HepG2 (cell line): ENCODE measurements around the gene GSS. TPM values are rescaled to one million over a fixed set of nuclear protein-coding genes. Genes with fewer than 3 reads are reported as not detected.

Experiments used
- ATAC-seq: fragments of 200-7000 bp; cut with Tn5 transposase; 3 replicates; pipeline ENCODE4 v1.9.1; 2020; ENCODE audit warnings: mild to moderate bottlenecking, moderate library complexity
- BruUV-seq: library from RNA; stranded (reverse); fragments of 400-500 nt; replicated peaks from 2 replicates; lab custom pipeline; 2021; lab: Mats Ljungman, UMichigan
- CTCF ChIA-PET: fragments of 300-600 bp; formaldehyde crosslinking; extraction: SDS; loops from one replicate; lab custom pipeline; 2021; ENCODE audit warnings: low total read pairs, inconsistent platforms, low intra/inter-chr PET ratio; lab: Yijun Ruan, JAX
- POLR2A ChIA-PET: fragments of 350-600 bp; sonication (Branson Sonifier 250); formaldehyde crosslinking; loops from one replicate; lab custom pipeline; 2020; ENCODE audit warnings: antibody characterized with exemption, inconsistent platforms; lab: Yijun Ruan, JAX
- DNase-seq: peaks from one replicate; pipeline ENCODE4 v3.0.0-alpha.2; 2015; ENCODE audit warnings: low spot score
- FAIRE-seq: peaks from 3 replicates; lab custom pipeline; 2011; peaks lifted over from hg19 to GRCh38; lab: Jason Lieb, UNC
- H2AFZ ChIP-seq: one replicate; pipeline ENCODE4 v1.6.1; 2011; ENCODE audit warnings: low read length, inconsistent platforms
- H3K27ac ChIP-seq: fragments of 300-600 bp; 3 replicates; pipeline ENCODE4 v1.8.0; 2011; ENCODE audit warnings: mixed run types, mild to moderate bottlenecking, mixed read lengths, low read length, inconsistent platforms; ENCODE audit not compliant: insufficient read depth; ENCODE audit errors: extremely low read length
- H3K27me3 ChIP-seq, 2 experiments: fragments of 200-600 bp in 1 of 2; 2 replicates in 1 of 2; 3 replicates in 1 of 2; pipeline versions ENCODE4 v1.6.0 to v1.8.0; 2011; ENCODE audit warnings: low read length in 2 of 2, mild to moderate bottlenecking in 2 of 2, moderate library complexity in 2 of 2, inconsistent platforms in 1 of 2; ENCODE audit not compliant: insufficient read depth in 2 of 2, control insufficient read depth in 1 of 2
- H3K36me3 ChIP-seq, 2 experiments: fragments of 200-600 bp in 1 of 2; replicated peaks in 1 of 2; 2 replicates in 1 of 2; 3 replicates in 1 of 2; pipeline versions ENCODE4 v1.5.1 to v1.8.0; 2011; ENCODE audit warnings: low read length in 2 of 2, inconsistent platforms in 1 of 2; ENCODE audit not compliant: insufficient read depth in 2 of 2, control insufficient read depth in 1 of 2
- H3K4me1 ChIP-seq: 2 replicates; pipeline ENCODE4 v1.5.1; 2012; ENCODE audit warnings: low read length, inconsistent platforms; ENCODE audit not compliant: insufficient read depth
- H3K4me2 ChIP-seq: 2 replicates; pipeline ENCODE4 v1.6.0; 2011; ENCODE audit warnings: low read depth, low read length, inconsistent platforms
- H3K4me3 ChIP-seq, 3 experiments: fragments of 200-600 bp in 1 of 3; sonication (generic), shearing (Covaris generic) in 1 of 3; replicated peaks in 1 of 3; 2 replicates each; pipeline ENCODE4 v1.5.1; 2011 to 2016; ENCODE audit warnings: low read length in 3 of 3, inconsistent platforms in 2 of 3, low read depth in 2 of 3, mild to moderate bottlenecking in 2 of 3, control low read depth in 1 of 3, mixed read lengths in 1 of 3; ENCODE audit not compliant: insufficient read depth in 1 of 3
- H3K79me2 ChIP-seq: one replicate; pipeline ENCODE4 v1.6.1; 2011; ENCODE audit warnings: low read length, inconsistent platforms; ENCODE audit not compliant: insufficient read depth
- H3K9ac ChIP-seq: 2 replicates; pipeline ENCODE4 v1.6.0; 2011; ENCODE audit warnings: mild to moderate bottlenecking, low read depth, low read length, inconsistent platforms; ENCODE audit not compliant: insufficient read depth
- H3K9me3 ChIP-seq: 2 replicates; pipeline ENCODE4 v1.5.1; 2012; ENCODE audit warnings: mild to moderate bottlenecking, low read length
- H4K20me1 ChIP-seq: 2 replicates; pipeline ENCODE4 v1.6.0; 2011; ENCODE audit warnings: inconsistent platforms, mild to moderate bottlenecking, low read length, moderate library complexity; ENCODE audit not compliant: insufficient read depth
- ADNP ChIP-seq: sonication (generic); formaldehyde crosslinking; IDR thresholded peaks from 2 replicates; pipeline ENCODE4 v1.4.0; 2020; ENCODE audit warnings: missing genetic modification reagents
- CTCF ChIP-seq: sonication (generic); formaldehyde crosslinking; IDR thresholded peaks from 2 replicates; pipeline ENCODE4 v1.5.0; 2020; ENCODE audit warnings: mild to moderate bottlenecking, missing genetic modification reagents, moderate library complexity
- NCOA5 ChIP-seq: sonication (generic); formaldehyde crosslinking; IDR thresholded peaks from 2 replicates; pipeline ENCODE4 v1.4.0; 2020; ENCODE audit warnings: missing genetic modification reagents
- TBX2 ChIP-seq: sonication (generic); formaldehyde crosslinking; IDR thresholded peaks from 2 replicates; pipeline ENCODE4 v1.5.0; 2020; ENCODE audit warnings: missing genetic modification reagents, mild to moderate bottlenecking, borderline replicate concordance
- ZNF333 ChIP-seq: sonication (generic); formaldehyde crosslinking; IDR thresholded peaks from 2 replicates; pipeline ENCODE4 v1.4.0; 2020; ENCODE audit warnings: mild to moderate bottlenecking, missing genetic modification reagents, borderline replicate concordance
- ZNF44 ChIP-seq: sonication (generic); formaldehyde crosslinking; IDR thresholded peaks from 2 replicates; pipeline ENCODE4 v1.5.1; 2020; ENCODE audit warnings: mild to moderate bottlenecking, missing genetic modification reagents
- ZSCAN31 ChIP-seq: sonication (generic); formaldehyde crosslinking; IDR thresholded peaks from 2 replicates; pipeline ENCODE4 v1.5.0; 2020; ENCODE audit warnings: low read depth, mild to moderate bottlenecking, missing genetic modification reagents
- WGBS: methylation state at CpG from one replicate; pipeline ENCODE4 v1.1.6; 2017; ENCODE audit warnings: low lambda C conversion rate; 5-methylcytosine and 5-hydroxymethylcytosine counted together
- in situ Hi-C: cut with HindIII; loops from 2 replicates; pipeline ENCODE4 v1.10.0; 2017; ENCODE audit warnings: low pct_unique_long_range_greater_than_20kb; ENCODE audit not compliant: extremely low pct_ligation_motif_present
- intact Hi-C: fragments of 100-400 bp; cut with micrococcal nuclease; formaldehyde crosslinking; loops from one replicate; pipeline ENCODE4 v1.10.0; 2022; ENCODE audit not compliant: unreplicated experiment
- polyA plus RNA-seq, 8 experiments: library from polyadenylated mRNA; depleted of rRNA in 3 of 8; stranded (reverse) in 7 of 8; unstranded in 1 of 8; fragments of >200 nt; fragmentation: Illumina TruSeq in 4 of 8; extraction: Trizol in 4 of 8; gene quantifications; 2 replicates each; pipeline versions ENCODE4 v1.2.1 to v1.2.3, GENCODE V29; 2011 to 2016; ENCODE audit warnings: low read depth in 4 of 8, missing spikeins in 1 of 8, mixed read lengths in 1 of 8; ENCODE audit not compliant: insufficient read depth in 1 of 8
- total RNA-seq, 5 experiments: library from RNA; depleted of rRNA; stranded (reverse); fragments of >200 nt; fragmentation: Illumina TruSeq; extraction: Trizol; gene quantifications; 2 replicates each; pipeline ENCODE4 v1.2.3, GENCODE V29; 2016; ENCODE audit warnings: low read depth in 1 of 5

Gene GSS
- total and polyA plus RNA-seq, 2 of the 13 experiments (the other 11 are each of a cell fraction or from before 2014, with no cell fraction given): 80.1 to 102 TPM

GRCh38 chr20:34967421-34967820 is 11.8 kb upstream of the GSS start:
- Histone ChIP-seq H3K36me3 (no peaks in the 10 kb centered on the region), H3K27ac (no peak overlapping the region), H3K9me3 (no peaks in the 10 kb centered on the region), H3K4me1 (peaks cover 19% of the 10 kb centered on the region), H3K4me3 (no peak overlapping the region), H4K20me1 (no peaks in the 10 kb centered on the region), H3K27me3 (peaks cover 0 to 16% of the 10 kb centered on the region in 2 experiments; a peak in 2 of 5 replicates), H3K79me2 (no peaks in the 10 kb centered on the region), H2AFZ (no peak overlapping the region), H3K4me2 (no peak overlapping the region), H3K9ac (no peak overlapping the region)
- in situ Hi-C loops (no loop called here), intact Hi-C loops (no loop called here)
- 43% methylated on average over 5 of the region's 5 CpGs for WGBS
- ATAC-seq (no peak), FAIRE-seq (no peak), DNase-seq (no peak)
- TF ChIP-seq ZNF44 (no peak), ZSCAN31 (CRISPR knock-in tag) (no peak)
- ChIA-PET CTCF (no interaction called here), POLR2A (interaction anchor here (1.3 to 1.8 kb wide), 2 partner anchors 11 to 13 kb away, joined by 3 to 7 read pairs; partner anchors contain the start of genes GSS and MYH7B)
- BruUV-seq: no TSS peak

- no peak for DNase-seq
- in situ Hi-C loops: no loop called here
- 48% methylated on average over 5 of the region's 5 CpGs for WGBS
These were observed 9.4 kb upstream of the GSS start for GRCh38 chr20:34965051-34965450.

More at GRCh38 chr20:34965051-34965450, 9.4 kb upstream of the GSS start:
- Histone ChIP-seq H3K27ac (no peak overlapping the region), H3K9me3 (no peaks in the 10 kb centered on the region), H4K20me1 (no peaks in the 10 kb centered on the region), H3K27me3 (peaks cover 0 to 9% of the 10 kb centered on the region in 2 experiments; a peak in 2 of 5 replicates), H3K4me2 (no peak overlapping the region), H3K4me1 (peaks cover 26% of the 10 kb centered on the region), H3K9ac (no peak overlapping the region), H2AFZ (no peak overlapping the region), H3K36me3 (no peaks in the 10 kb centered on the region), H3K4me3 (no peak overlapping the region), H3K79me2 (no peaks in the 10 kb centered on the region)
- BruUV-seq: no TSS peak
- FAIRE-seq (no peak), ATAC-seq (no peak)
- no peak for TF ChIP-seq CTCF
- TF ChIP-seq NCOA5 (CRISPR knock-in tag): no peak
- no peak for TF ChIP-seq ADNP (CRISPR knock-in tag)
- no peak for TF ChIP-seq TBX2
- TF ChIP-seq ZNF333 (CRISPR knock-in tag): no peak
- intact Hi-C loops: no loop called here
- ChIA-PET CTCF (no interaction called here), POLR2A (no interaction called here)
